Naive thymus-derived CD8-positive, alpha-beta T cell (primary cell): Measurements from ENCODE around the gene KLHL29. TPM values are rescaled to one million over a fixed set of nuclear protein-coding genes. Genes with fewer than 3 reads are reported as not detected.
A peak's percentile ranks its signal among the peaks of the same experiment; 100 is the strongest.

Source experiments
- ATAC-seq, 2 donors: fragments of 150-1000 bp; cut with Tn5 transposase in 1 of 2; sonication (Bioruptor Pico), chemical (Tn5 transposase) in 1 of 2; 1 replicate in 1 of 2; 2 replicates in 1 of 2; pipeline ENCODE4 v1.10.0; 2021; ENCODE audit warnings: mild to moderate bottlenecking in 2 of 2, moderate library complexity in 2 of 2
- POLR2A ChIA-PET: fragments of 350-600 bp; sonication (Branson Sonifier 250); formaldehyde crosslinking; loops from one replicate; lab custom pipeline; 2021; ENCODE audit warnings: antibody characterized with exemption; lab: Charles Lee
- DNase-seq, 10 donors: peaks; one replicate each; pipeline versions ENCODE4 v3.0.0 to v3.0.0-alpha.2; 2020 to 2022
- H3K27ac Mint-ChIP-seq, 10 donors: one replicate each; pipeline ENCODE4 v1.8.0; 2020 to 2022; ENCODE audit warnings: mild to moderate bottlenecking in 10 of 10, mixed read lengths in 10 of 10, moderate library complexity in 4 of 10, inconsistent platforms in 1 of 10
- H3K27me3 Mint-ChIP-seq, 5 donors: one replicate each; pipeline ENCODE4 v1.8.0; 2021 to 2022; ENCODE audit warnings: mixed read lengths in 5 of 5
- H3K36me3 Mint-ChIP-seq, 3 donors: one replicate each; pipeline ENCODE4 v1.8.0; 2020 to 2022; ENCODE audit warnings: mixed read lengths in 3 of 3, mild to moderate bottlenecking in 2 of 3, inconsistent platforms in 1 of 3
- H3K4me1 Mint-ChIP-seq, 4 donors: one replicate each; pipeline ENCODE4 v1.8.0; 2021 to 2022; ENCODE audit warnings: mixed read lengths in 4 of 4
- H3K4me3 Mint-ChIP-seq, 10 donors: one replicate each; pipeline ENCODE4 v1.8.0; 2020 to 2022; ENCODE audit warnings: mild to moderate bottlenecking in 10 of 10, mixed read lengths in 10 of 10, moderate library complexity in 6 of 10, inconsistent platforms in 1 of 10
- H3K9me3 Mint-ChIP-seq, 9 donors: one replicate each; pipeline ENCODE4 v1.8.0; 2020 to 2022; ENCODE audit warnings: mixed read lengths in 9 of 9, mild to moderate bottlenecking in 3 of 9, inconsistent platforms in 1 of 9, moderate library complexity in 1 of 9
- polyA plus RNA-seq, 3 donors: library from polyadenylated mRNA; unstranded; fragments of 300-500 nt; fragmentation: Illumina TruSeq; gene quantifications; one replicate each; pipeline ENCODE4 v1.2.3, GENCODE V29; 2021
- total RNA-seq, 8 experiments: library from RNA in 2 of 8; stranded (reverse) in 2 of 8; gene quantifications; one replicate each; pipeline ENCODE4 v1.2.3 and lab custom pipeline; 2021 to 2026

The KLHL29 gene
- total and polyA plus RNA-seq, 5 experiments from 2014 or later: 0.02 to 1.7 (median 0.14) TPM

GRCh38 chr2:23551875-23552274 lies 166.9 kb downstream of the KLHL29 start:
- DNase-seq (no peak), ATAC-seq (no peak)
- H3K27ac Mint-ChIP-seq: peak overlapping the region in 3 of 10 donors; percentile 4 to 27 (median 21)

GRCh38 chr2:23553561-23553960 lies 168.6 kb downstream of the KLHL29 start:
- DNase-seq (no peak), ATAC-seq (no peak)
- no peak overlapping the region for H3K4me3 Mint-ChIP-seq
- H3K36me3 Mint-ChIP-seq: no peaks in the 10 kb centered on the region
- H3K27me3 Mint-ChIP-seq: no peaks in the 10 kb centered on the region
- peaks cover 3 to 12% (median 7%) of the 10 kb centered on the region in 4 donors for H3K4me1 Mint-ChIP-seq
- H3K9me3 Mint-ChIP-seq: no peaks in the 10 kb centered on the region
- no peak overlapping the region for H3K27ac Mint-ChIP-seq
- POLR2A ChIA-PET: no interaction called here

More at GRCh38 chr2:23551875-23552274, 166.9 kb downstream of the KLHL29 start:
- Mint-ChIP-seq H3K4me3 (no peak overlapping the region), H3K9me3 (no peaks in the 10 kb centered on the region), H3K4me1 (peaks cover 3 to 14% (median 8%) of the 10 kb centered on the region in 4 donors), H3K27me3 (no peaks in the 10 kb centered on the region), H3K36me3 (no peaks in the 10 kb centered on the region)
- POLR2A ChIA-PET: no interaction called here

- Mint-ChIP-seq H3K27me3 (peaks cover 0 to 1% (median 0%) of the 10 kb centered on the region in 5 donors), H3K9me3 (no peaks in the 10 kb centered on the region), H3K4me1 (peaks cover 3 to 8% (median 7%) of the 10 kb centered on the region in 4 donors), H3K36me3 (no peaks in the 10 kb centered on the region), H3K27ac (no peak overlapping the region), H3K4me3 (no peak overlapping the region)
- ATAC-seq: no peak
- no peak for DNase-seq
- POLR2A ChIA-PET: no interaction called here
Observed at GRCh38 chr2:23554054-23554697, 169.2 kb downstream of the KLHL29 start.

GRCh38 chr2:23555944-23556343 lies 171.0 kb downstream of the KLHL29 start:
- Mint-ChIP-seq H3K27ac (no peak overlapping the region), H3K4me1 (peaks cover 0 to 3% (median 0%) of the 10 kb centered on the region in 4 donors), H3K36me3 (no peaks in the 10 kb centered on the region), H3K9me3 (no peaks in the 10 kb centered on the region), H3K27me3 (peaks cover 0 to 3% (median 0%) of the 10 kb centered on the region in 5 donors), H3K4me3 (no peak overlapping the region)
- no peak for ATAC-seq
- POLR2A ChIA-PET: no interaction called here
- DNase-seq: no peak

- DNase-seq (no peak), ATAC-seq (no peak)
- H3K27me3 Mint-ChIP-seq: peaks cover 0 to 3% (median 0%) of the 10 kb centered on the region in 5 donors
- H3K27ac Mint-ChIP-seq: no peak overlapping the region
- POLR2A ChIA-PET: no interaction called here
- H3K4me3 Mint-ChIP-seq: no peak overlapping the region
- H3K36me3 Mint-ChIP-seq: no peaks in the 10 kb centered on the region
- no peaks in the 10 kb centered on the region for H3K9me3 Mint-ChIP-seq
- H3K4me1 Mint-ChIP-seq: no peaks in the 10 kb centered on the region
Observed at GRCh38 chr2:23556929-23557328, 171.9 kb downstream of the KLHL29 start.

- ATAC-seq (no peak), DNase-seq (no peak)
- POLR2A ChIA-PET: no interaction called here
- Mint-ChIP-seq H3K4me3 (no peak overlapping the region), H3K27ac (no peak overlapping the region), H3K36me3 (no peaks in the 10 kb centered on the region), H3K27me3 (peaks cover 0 to 3% (median 0%) of the 10 kb centered on the region in 5 donors), H3K4me1 (no peaks in the 10 kb centered on the region), H3K9me3 (no peaks in the 10 kb centered on the region)
Observed at GRCh38 chr2:23557455-23557854, 172.5 kb downstream of the KLHL29 start.

GRCh38 chr2:23559561-23560239 lies 174.7 kb downstream of the KLHL29 start:
- Mint-ChIP-seq H3K27me3 (peaks cover 0 to 3% (median 0%) of the 10 kb centered on the region in 5 donors), H3K27ac (no peak overlapping the region)

GRCh38 chr2:23561088-23561487 lies 176.1 kb downstream of the KLHL29 start:
- Mint-ChIP-seq H3K36me3 (peaks cover 0 to 6% (median 3%) of the 10 kb centered on the region in 3 donors), H3K4me3 (no peak overlapping the region), H3K4me1 (no peaks in the 10 kb centered on the region), H3K9me3 (no peaks in the 10 kb centered on the region), H3K27ac (no peak overlapping the region), H3K27me3 (peaks cover 0 to 3% (median 0%) of the 10 kb centered on the region in 5 donors)
- POLR2A ChIA-PET: no interaction called here
- ATAC-seq: no peak
- DNase-seq: no peak

More at GRCh38 chr2:23559561-23560239, 174.7 kb downstream of the KLHL29 start:
- no peaks in the 10 kb centered on the region for H3K4me1 Mint-ChIP-seq
- ATAC-seq: no peak
- no peaks in the 10 kb centered on the region for H3K9me3 Mint-ChIP-seq
- H3K36me3 Mint-ChIP-seq: peaks cover 0 to 6% (median 3%) of the 10 kb centered on the region in 3 donors
- POLR2A ChIA-PET: no interaction called here
- DNase-seq: no peak
- no peak overlapping the region for H3K4me3 Mint-ChIP-seq

GRCh38 chr2:23561544-23561943 lies 176.6 kb downstream of the KLHL29 start:
- ATAC-seq: no peak

GRCh38 chr2:23562143-23562542 lies 177.2 kb downstream of the KLHL29 start:
- no peaks in the 10 kb centered on the region for H3K4me1 Mint-ChIP-seq
- peaks cover 0 to 3% (median 0%) of the 10 kb centered on the region in 5 donors for H3K27me3 Mint-ChIP-seq
- H3K27ac Mint-ChIP-seq: no peak overlapping the region
- no peak overlapping the region for H3K4me3 Mint-ChIP-seq
- no peaks in the 10 kb centered on the region for H3K9me3 Mint-ChIP-seq
- ATAC-seq (no peak), DNase-seq (no peak)
- POLR2A ChIA-PET: no interaction called here
- peaks cover 0 to 6% (median 3%) of the 10 kb centered on the region in 3 donors for H3K36me3 Mint-ChIP-seq

More at GRCh38 chr2:23561544-23561943, 176.6 kb downstream of the KLHL29 start:
- H3K4me3 Mint-ChIP-seq: no peak overlapping the region
- POLR2A ChIA-PET: no interaction called here
- DNase-seq: no peak
- no peaks in the 10 kb centered on the region for H3K4me1 Mint-ChIP-seq
- peaks cover 0 to 3% (median 0%) of the 10 kb centered on the region in 5 donors for H3K27me3 Mint-ChIP-seq
- H3K36me3 Mint-ChIP-seq: peaks cover 0 to 6% (median 3%) of the 10 kb centered on the region in 3 donors
- no peak overlapping the region for H3K27ac Mint-ChIP-seq
- no peaks in the 10 kb centered on the region for H3K9me3 Mint-ChIP-seq

GRCh38 chr2:23563151-23563550 lies 178.2 kb downstream of the KLHL29 start:
- H3K4me1 Mint-ChIP-seq: no peaks in the 10 kb centered on the region
- no peak for ATAC-seq
- no peaks in the 10 kb centered on the region for H3K9me3 Mint-ChIP-seq
- DNase-seq: no peak
- peaks cover 0 to 6% (median 3%) of the 10 kb centered on the region in 3 donors for H3K36me3 Mint-ChIP-seq
- no peak overlapping the region for H3K4me3 Mint-ChIP-seq
- no peak overlapping the region for H3K27ac Mint-ChIP-seq
- POLR2A ChIA-PET: no interaction called here
- H3K27me3 Mint-ChIP-seq: peaks cover 0 to 3% (median 0%) of the 10 kb centered on the region in 5 donors

GRCh38 chr2:23563673-23564614 lies 179.0 kb downstream of the KLHL29 start:
- ATAC-seq (no peak), DNase-seq (no peak)
- Mint-ChIP-seq H3K27ac (no peak overlapping the region), H3K36me3 (peaks cover 0 to 6% (median 3%) of the 10 kb centered on the region in 3 donors), H3K27me3 (peaks cover 0 to 5% (median 0%) of the 10 kb centered on the region in 5 donors), H3K4me1 (no peaks in the 10 kb centered on the region), H3K9me3 (no peaks in the 10 kb centered on the region), H3K4me3 (no peak overlapping the region)
- POLR2A ChIA-PET: no interaction called here
